Measurements from ENCODE around the gene SEZ6. TPM values are rescaled to one million over a fixed set of nuclear protein-coding genes. Genes with fewer than 3 reads are reported as not detected.

The SEZ6 gene
- total RNA-seq, 3 donors from 2014 or later (not counting 1 experiment from before 2014, with no cell fraction given) = 0.33 to 1.4 (median 0.97) TPM

DNA sequence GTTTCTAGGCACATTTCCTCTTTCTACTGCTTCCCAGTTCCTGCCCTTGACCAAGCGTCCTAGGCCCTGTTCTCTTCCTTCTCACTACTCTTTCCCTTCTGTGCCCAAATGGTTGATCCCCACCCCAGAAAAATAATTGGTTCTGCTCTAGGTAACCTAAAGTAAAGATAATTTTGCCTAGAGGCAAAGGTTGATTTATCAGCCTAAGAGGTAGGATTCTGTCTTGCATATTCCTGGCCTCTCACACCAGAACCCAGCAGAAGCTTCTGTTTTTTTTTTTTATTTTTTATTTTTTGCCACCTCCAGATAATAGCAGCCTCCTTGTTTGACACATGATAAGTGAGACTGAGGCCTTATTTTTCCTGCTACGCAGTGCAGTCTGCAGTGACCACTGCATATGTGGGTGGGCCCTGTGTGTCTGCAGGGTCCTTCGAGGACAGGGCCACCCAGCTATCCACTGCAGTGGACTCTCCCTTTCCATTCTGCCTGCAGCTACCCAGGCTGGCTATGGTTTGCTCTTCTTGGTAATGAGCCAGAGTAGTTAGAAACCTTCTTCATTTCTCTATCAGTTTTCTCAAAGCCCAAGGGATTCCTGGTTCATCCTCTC lies 37.8 kb upstream of the SEZ6 start:
- H3K27me3 ChIP-seq (ENCODE audit: control insufficient read depth, insufficient read depth, low read length) = no peaks in the 10 kb centered on the region
- no peaks in the 10 kb centered on the region for H3K9me3 ChIP-seq (ENCODE audit: control insufficient read depth, insufficient read depth, low read length)
- peaks cover 10% of the 10 kb centered on the region for H3K4me1 ChIP-seq (ENCODE audit: control insufficient read depth, insufficient read depth, low read length)
- H3K36me3 Mint-ChIP-seq = no peaks in the 10 kb centered on the region
- no peak for ATAC-seq
- 82% methylated on average over 3 of the region's 3 CpGs for WGBS (ENCODE audit: insufficient coverage)
- no peak overlapping the region for H3K4me3 Mint-ChIP-seq
- peaks cover 8 to 12% of the 10 kb centered on the region in 2 donors for H3K4me1 Mint-ChIP-seq
- TF ChIP-seq, protein P1, sequence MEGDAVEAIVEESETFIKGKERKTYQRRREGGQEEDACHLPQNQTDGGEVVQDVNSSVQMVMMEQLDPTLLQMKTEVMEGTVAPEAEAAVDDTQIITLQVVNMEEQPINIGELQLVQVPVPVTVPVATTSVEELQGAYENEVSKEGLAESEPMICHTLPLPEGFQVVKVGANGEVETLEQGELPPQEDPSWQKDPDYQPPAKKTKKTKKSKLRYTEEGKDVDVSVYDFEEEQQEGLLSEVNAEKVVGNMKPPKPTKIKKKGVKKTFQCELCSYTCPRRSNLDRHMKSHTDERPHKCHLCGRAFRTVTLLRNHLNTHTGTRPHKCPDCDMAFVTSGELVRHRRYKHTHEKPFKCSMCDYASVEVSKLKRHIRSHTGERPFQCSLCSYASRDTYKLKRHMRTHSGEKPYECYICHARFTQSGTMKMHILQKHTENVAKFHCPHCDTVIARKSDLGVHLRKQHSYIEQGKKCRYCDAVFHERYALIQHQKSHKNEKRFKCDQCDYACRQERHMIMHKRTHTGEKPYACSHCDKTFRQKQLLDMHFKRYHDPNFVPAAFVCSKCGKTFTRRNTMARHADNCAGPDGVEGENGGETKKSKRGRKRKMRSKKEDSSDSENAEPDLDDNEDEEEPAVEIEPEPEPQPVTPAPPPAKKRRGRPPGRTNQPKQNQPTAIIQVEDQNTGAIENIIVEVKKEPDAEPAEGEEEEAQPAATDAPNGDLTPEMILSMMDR (IDR thresholded peaks at IDR 0.05) = no peak
- no peaks in the 10 kb centered on the region for H3K9me3 Mint-ChIP-seq
- H3K27me3 Mint-ChIP-seq (ENCODE audit: low read depth in 2 of 2) = peaks cover 0 to 4% of the 10 kb centered on the region in 2 donors
- DNase-seq = no peak
- H3K4me3 ChIP-seq (ENCODE audit: low read length) = no peak overlapping the region
- no peak overlapping the region for H3K27ac ChIP-seq (ENCODE audit: low read length)
- intact Hi-C loops (cut with micrococcal nuclease) = no loop called here
- no peaks in the 10 kb centered on the region for H3K36me3 ChIP-seq (ENCODE audit: control insufficient read depth, insufficient read depth, low read length)
- H3K27ac Mint-ChIP-seq = no peak overlapping the region

DNA sequence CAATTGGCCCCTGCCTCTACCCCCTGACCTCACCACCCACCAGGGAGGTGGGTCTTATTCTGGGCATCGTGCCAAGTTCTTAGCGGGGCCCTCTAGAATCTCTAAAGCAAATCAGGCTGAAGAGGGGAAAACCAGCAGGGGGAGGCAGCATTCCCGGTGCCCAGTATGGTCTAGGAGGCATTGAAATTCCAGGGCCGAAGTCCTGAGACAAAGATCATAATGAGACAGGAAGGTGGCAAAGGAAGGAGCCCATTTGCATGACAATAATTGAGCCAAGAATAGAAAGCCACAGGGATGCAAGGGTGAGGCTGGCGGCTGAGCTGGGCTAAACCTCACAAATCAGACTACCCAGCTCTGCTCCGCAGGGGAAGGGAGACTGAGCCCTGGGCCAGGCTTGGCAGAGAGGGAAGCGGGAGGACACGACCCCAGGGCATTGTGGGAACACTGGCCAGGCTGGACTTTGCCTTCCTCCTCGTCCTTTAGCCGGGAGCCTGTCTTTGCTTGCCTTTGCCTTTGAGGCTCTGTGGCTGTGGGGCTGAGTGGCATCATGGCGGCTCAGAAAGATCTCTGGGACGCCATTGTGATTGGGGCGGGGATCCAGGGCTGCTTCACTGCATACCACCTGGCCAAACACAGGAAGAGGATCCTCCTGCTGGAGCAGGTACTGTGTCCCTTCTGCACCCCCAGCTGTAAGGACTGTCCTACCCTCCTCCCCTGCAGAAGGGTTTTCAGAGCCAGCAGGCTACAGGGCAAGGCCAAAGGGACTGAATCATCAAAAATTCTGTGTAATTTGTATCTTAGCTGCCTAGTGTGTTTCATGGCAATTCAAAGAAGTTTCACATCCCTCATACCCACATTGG lies 37.1 kb upstream of the SEZ6 start, which contains the start of gene PIPOX:
TSS of gene PIPOX (plus strand) at position 463 of the 860 bp plus-strand sequence. CDS start at position 548, 85 bp downstream.
- no peaks in the 10 kb centered on the region for H3K36me3 Mint-ChIP-seq
- H3K4me3 Mint-ChIP-seq = no peak within 1 kb of the TSS
- Histone ChIP-seq H3K4me3 (ENCODE audit: low read length) (no peak within 1 kb of the TSS), H3K36me3 (ENCODE audit: control insufficient read depth, insufficient read depth, low read length) (no peaks in the 10 kb centered on the region), H3K4me1 (ENCODE audit: control insufficient read depth, insufficient read depth, low read length) (peaks cover 10% of the 10 kb centered on the region), H3K27ac (ENCODE audit: low read length) (peak within 1 kb of the TSS; percentile 14), H3K27me3 (ENCODE audit: control insufficient read depth, insufficient read depth, low read length) (no peaks in the 10 kb centered on the region), H3K9me3 (ENCODE audit: control insufficient read depth, insufficient read depth, low read length) (no peaks in the 10 kb centered on the region)
- peaks cover 0 to 4% of the 10 kb centered on the region in 2 donors for H3K27me3 Mint-ChIP-seq (ENCODE audit: low read depth in 2 of 2)
- ATAC-seq = peak in 2 of 3 donors; percentile 22 to 29
- no peaks in the 10 kb centered on the region for H3K9me3 Mint-ChIP-seq
- no peak for DNase-seq
- H3K4me1 Mint-ChIP-seq = peaks cover 8 to 12% of the 10 kb centered on the region in 2 donors
- intact Hi-C loops (cut with micrococcal nuclease) = no loop called here
- TF ChIP-seq, protein P1 (IDR thresholded peaks at IDR 0.05) = no peak
- WGBS (ENCODE audit: insufficient coverage) = 60% methylated on average over 13 of the region's 13 CpGs
- no peak within 1 kb of the TSS for H3K27ac Mint-ChIP-seq

DNA sequence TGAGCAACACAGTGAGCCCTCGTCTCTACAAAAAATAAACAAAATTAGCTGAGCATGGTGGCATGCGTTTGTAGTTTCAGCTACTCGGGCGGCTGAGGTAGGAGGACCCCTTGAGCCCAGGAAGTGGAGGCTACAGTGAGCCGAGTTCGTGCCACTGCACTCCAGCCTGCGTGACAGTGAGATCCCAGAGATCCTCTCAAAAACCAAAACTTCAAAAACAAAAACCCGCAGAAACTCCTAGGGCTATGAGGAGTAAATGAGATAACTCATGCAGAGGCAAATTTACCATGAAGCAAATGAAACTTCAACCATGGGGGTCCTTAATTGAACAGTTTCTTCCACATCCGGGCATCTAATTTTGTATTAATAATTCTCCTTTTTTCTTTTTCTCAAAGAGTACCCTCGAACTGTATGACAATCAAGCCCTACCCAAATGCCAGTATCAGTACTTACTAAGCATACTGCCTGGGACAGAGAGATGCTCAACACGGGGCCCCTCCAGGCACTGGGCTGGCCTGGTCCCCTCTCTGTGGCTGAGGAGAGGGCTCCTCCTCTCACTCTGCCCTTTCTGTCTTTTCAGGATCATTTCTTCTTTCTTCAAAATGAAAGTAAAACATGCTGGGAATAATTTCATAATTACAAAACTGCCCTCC lies 36.3 kb upstream of the SEZ6 start:
- Histone ChIP-seq H3K36me3 (ENCODE audit: control insufficient read depth, insufficient read depth, low read length) (no peaks in the 10 kb centered on the region), H3K9me3 (ENCODE audit: control insufficient read depth, insufficient read depth, low read length) (no peaks in the 10 kb centered on the region), H3K27me3 (ENCODE audit: control insufficient read depth, insufficient read depth, low read length) (no peaks in the 10 kb centered on the region), H3K27ac (ENCODE audit: low read length) (no peak overlapping the region), H3K4me3 (ENCODE audit: low read length) (no peak overlapping the region), H3K4me1 (ENCODE audit: control insufficient read depth, insufficient read depth, low read length) (peaks cover 10% of the 10 kb centered on the region)
- ATAC-seq = no peak
- no peaks in the 10 kb centered on the region for H3K36me3 Mint-ChIP-seq
- H3K4me1 Mint-ChIP-seq = peaks cover 8 to 12% of the 10 kb centered on the region in 2 donors
- 87% methylated on average over 10 of the region's 11 CpGs for WGBS (ENCODE audit: insufficient coverage)
- no peaks in the 10 kb centered on the region for H3K9me3 Mint-ChIP-seq
- no peak overlapping the region for H3K4me3 Mint-ChIP-seq
- DNase-seq = no peak
- TF ChIP-seq, protein P1 (IDR thresholded peaks at IDR 0.05) = no peak
- H3K27ac Mint-ChIP-seq = no peak overlapping the region
- H3K27me3 Mint-ChIP-seq (ENCODE audit: low read depth in 2 of 2) = peaks cover 0 to 2% of the 10 kb centered on the region in 2 donors
- intact Hi-C loops (cut with micrococcal nuclease) = no loop called here
